ENCODE results near the gene CELSR1. TPM values are rescaled to one million over a fixed set of nuclear protein-coding genes. Genes with fewer than 3 reads are reported as not detected.

CELSR1 gene
- total RNA-seq, 1 donor from 2014 or later, result 32.9 TPM

GRCh38 chr22:46532416-46532815, 5.0 kb downstream of the CELSR1 start:
- Histone ChIP-seq H3K27ac (no peak overlapping the region), H3K27me3 (no peaks in the 10 kb centered on the region), H3K9me3 (no peaks in the 10 kb centered on the region), H3K4me3 (no peak overlapping the region), H3K4me1 (peaks cover 28% of the 10 kb centered on the region), H3K36me3 (no peaks in the 10 kb centered on the region)
- intact Hi-C loops (cut with DNase I), result no loop called here
- DNase-seq (ENCODE audit: extremely low spot score in 2 of 2), result no peak
- TF ChIP-seq POLR2AphosphoS5 (IDR thresholded peaks at IDR 0.05; ENCODE audit: insufficient read depth in 1 of 2, low read depth in 1 of 2) (no peak), POLR2A (IDR thresholded peaks at IDR 0.05) (no peak), CTCF (IDR thresholded peaks at IDR 0.05) (no peak)

- Histone ChIP-seq H3K27ac (no peak overlapping the region), H3K27me3 (no peaks in the 10 kb centered on the region), H3K9me3 (no peaks in the 10 kb centered on the region), H3K4me1 (peaks cover 28% of the 10 kb centered on the region), H3K36me3 (no peaks in the 10 kb centered on the region), H3K4me3 (no peak overlapping the region)
- intact Hi-C loops (cut with DNase I), result no loop called here
- DNase-seq (ENCODE audit: extremely low spot score in 2 of 2), result no peak
- TF ChIP-seq POLR2A (IDR thresholded peaks at IDR 0.05) (no peak), POLR2AphosphoS5 (IDR thresholded peaks at IDR 0.05; ENCODE audit: insufficient read depth in 1 of 2, low read depth in 1 of 2) (no peak), CTCF (IDR thresholded peaks at IDR 0.05) (no peak)
Observed at GRCh38 chr22:46531581-46532175, 5.7 kb downstream of the CELSR1 start.

GRCh38 chr22:46528121-46528610, 9.3 kb downstream of the CELSR1 start:
- Histone ChIP-seq H3K9me3 (no peaks in the 10 kb centered on the region), H3K4me3 (no peak overlapping the region), H3K27ac (no peak overlapping the region), H3K27me3 (no peaks in the 10 kb centered on the region), H3K36me3 (no peaks in the 10 kb centered on the region), H3K4me1 (peaks cover 41% of the 10 kb centered on the region)
- no peak for DNase-seq (ENCODE audit: extremely low spot score in 2 of 2)
- intact Hi-C loops (cut with DNase I), result no loop called here
- no peak for TF ChIP-seq POLR2A (IDR thresholded peaks at IDR 0.05)
- no peak for TF ChIP-seq POLR2AphosphoS5 (IDR thresholded peaks at IDR 0.05; ENCODE audit: insufficient read depth in 1 of 2, low read depth in 1 of 2)
- TF ChIP-seq CTCF (IDR thresholded peaks at IDR 0.05), result no peak

- Histone ChIP-seq H3K9me3 (no peaks in the 10 kb centered on the region), H3K27ac (no peak overlapping the region), H3K27me3 (no peaks in the 10 kb centered on the region), H3K36me3 (no peaks in the 10 kb centered on the region), H3K4me1 (peaks cover 29% of the 10 kb centered on the region), H3K4me3 (no peak overlapping the region)
- DNase-seq (ENCODE audit: extremely low spot score in 2 of 2), result no peak
- intact Hi-C loops (cut with DNase I), result no loop called here
- TF ChIP-seq POLR2A (IDR thresholded peaks at IDR 0.05) (no peak), CTCF (IDR thresholded peaks at IDR 0.05) (no peak), POLR2AphosphoS5 (IDR thresholded peaks at IDR 0.05; ENCODE audit: insufficient read depth in 1 of 2, low read depth in 1 of 2) (no peak)
Observed at GRCh38 chr22:46526244-46526839, 11.1 kb downstream of the CELSR1 start.

All from vagina (tissue), 2 donors.